Ovary (tissue), 3 donors: ENCODE data around the gene HPCA.

Experiments
- CTCF ChIP-seq, 3 donors: fragments of 450-650 bp in 2 of 3; fragments of 200-600 bp in 1 of 3; IDR thresholded peaks; one replicate each; pipeline versions ENCODE4 v1.5.1 to v1.8.0; 2016 to 2022; ENCODE audit warnings: antibody characterized with exemption in 3 of 3, mild to moderate bottlenecking in 1 of 3
- EP300 ChIP-seq: sonication (generic); formaldehyde crosslinking; IDR thresholded peaks from one replicate; pipeline ENCODE4 v1.6.1; 2017; ENCODE audit warnings: antibody characterized with exemption
- POLR2A ChIP-seq: fragments of 450-650 bp; IDR thresholded peaks from one replicate; pipeline ENCODE4 v1.6.1; 2017; ENCODE audit warnings: antibody characterized with exemption, mild to moderate bottlenecking, moderate library complexity
- donor health status: DM: no; HTN: no; CAD: no.

- TF ChIP-seq POLR2A = no peak
- no peak for TF ChIP-seq CTCF (IDR thresholded peaks at IDR 0.05)
- TF ChIP-seq EP300 = no peak
Observed at GRCh38 chr1:32939655-32940371, 53.5 kb downstream of the HPCA start.
